IMR-90 (cell line): ENCODE results near the gene ZNF418. TPM values are rescaled to one million over a fixed set of nuclear protein-coding genes. Genes with fewer than 3 reads are reported as not detected.

ENCODE experiments used
- ATAC-seq: fragments of 200-7000 bp; cut with Tn5 transposase; 2 replicates; pipeline ENCODE4 v1.9.1; 2020; ENCODE audit warnings: low read depth, mild to moderate bottlenecking, moderate library complexity
- BruUV-seq: library from RNA; stranded (reverse); fragments of 400-500 nt; replicated peaks from 2 replicates; lab custom pipeline; 2021; lab: Mats Ljungman, UMichigan
- CTCF ChIA-PET: fragments of 300-600 bp; formaldehyde crosslinking; extraction: SDS; loops from one replicate; lab custom pipeline; 2021; ENCODE audit warnings: antibody characterized with exemption; lab: Yijun Ruan, JAX
- POLR2A ChIA-PET: fragments of 300-600 bp; sonication (Branson Sonifier 250); formaldehyde crosslinking; loops from one replicate; lab custom pipeline; 2022; ENCODE audit warnings: antibody characterized with exemption; ENCODE audit not compliant: unreplicated experiment; lab: Charles Lee
- DNase-seq: peaks from one replicate; pipeline ENCODE4 v3.0.0; 2013
- H2AFZ ChIP-seq: replicated peaks from 2 replicates; pipeline ENCODE3; 2013; ENCODE audit warnings: low read length, mild to moderate bottlenecking; ENCODE audit not compliant: poor library complexity
- H2AK5ac ChIP-seq: 2 replicates; pipeline ENCODE4 v1.6.1; 2013; ENCODE audit warnings: low read depth, low read length, inconsistent platforms
- H2AK9ac ChIP-seq: replicated peaks from 2 replicates; pipeline ENCODE3; 2013; ENCODE audit warnings: mild to moderate bottlenecking, low read depth, low read length, moderate library complexity; ENCODE audit not compliant: poor library complexity
- H2BK120ac ChIP-seq: 2 replicates; pipeline ENCODE4 v1.6.1; 2013; ENCODE audit warnings: low read depth, low read length, inconsistent platforms
- H2BK15ac ChIP-seq: 3 replicates; pipeline ENCODE4 v1.6.1; 2013; ENCODE audit warnings: low read depth, low read length, inconsistent platforms
- H2BK20ac ChIP-seq: 2 replicates; pipeline ENCODE4 v1.6.1; 2013; ENCODE audit warnings: low read depth, mild to moderate bottlenecking, inconsistent platforms, low read length, moderate library complexity
- H2BK5ac ChIP-seq: 2 replicates; pipeline ENCODE4 v1.6.1; 2013; ENCODE audit warnings: mild to moderate bottlenecking, low read depth, low read length, inconsistent platforms; ENCODE audit not compliant: poor library complexity, severe bottlenecking
- H3K14ac ChIP-seq: replicated peaks from 2 replicates; pipeline ENCODE4 v1.6.1; 2013; ENCODE audit warnings: low read depth, low read length, inconsistent platforms
- H3K18ac ChIP-seq: 2 replicates; pipeline ENCODE4 v1.6.1; 2013; ENCODE audit warnings: low read depth, low read length, control low read depth
- H3K23ac ChIP-seq: 2 replicates; pipeline ENCODE4 v1.6.1; 2013; ENCODE audit warnings: low read depth, low read length, inconsistent platforms
- H3K27ac ChIP-seq: 2 replicates; pipeline ENCODE4 v1.5.1; 2013; ENCODE audit warnings: mild to moderate bottlenecking, control low read depth, low read length; ENCODE audit not compliant: insufficient read depth
- H3K27me3 ChIP-seq: 2 replicates; pipeline ENCODE4 v1.6.1; 2013; ENCODE audit warnings: low read length; ENCODE audit not compliant: control insufficient read depth, insufficient read depth
- H3K36me3 ChIP-seq: 2 replicates; pipeline ENCODE4 v1.6.1; 2013; ENCODE audit warnings: low read length, mixed read lengths; ENCODE audit not compliant: control insufficient read depth, insufficient read depth
- H3K4ac ChIP-seq: 2 replicates; pipeline ENCODE4 v1.6.1; 2013; ENCODE audit warnings: low read depth, low read length, inconsistent platforms
- H3K4me1 ChIP-seq: 2 replicates; pipeline ENCODE4 v1.6.1; 2013; ENCODE audit warnings: low read length, mixed read lengths; ENCODE audit not compliant: control insufficient read depth, insufficient read depth
- H3K4me2 ChIP-seq: 2 replicates; pipeline ENCODE4 v1.6.1; 2013; ENCODE audit warnings: low read depth, mild to moderate bottlenecking, control low read depth, low read length, moderate library complexity
- H3K4me3 ChIP-seq: 2 replicates; pipeline ENCODE4 v1.5.1; 2013; ENCODE audit warnings: low read depth, mild to moderate bottlenecking, control low read depth, low read length, moderate library complexity; ENCODE audit not compliant: insufficient read depth
- H3K56ac ChIP-seq: 2 replicates; pipeline ENCODE4 v1.6.1; 2013; ENCODE audit warnings: low read length, inconsistent platforms; ENCODE audit not compliant: insufficient read depth; ENCODE audit errors: extremely low read depth
- H3K79me1 ChIP-seq, 2 experiments: 2 replicates each; pipeline ENCODE4 v1.6.1; 2013; ENCODE audit warnings: low read length in 2 of 2, inconsistent platforms in 1 of 2, low read depth in 1 of 2
- H3K9ac ChIP-seq: 2 replicates; pipeline ENCODE4 v1.6.1; 2013; ENCODE audit warnings: low read depth, low read length, control low read depth
- H3K9me1 ChIP-seq: 2 replicates; pipeline ENCODE4 v1.6.1; 2013; ENCODE audit warnings: low read length, inconsistent platforms; ENCODE audit not compliant: insufficient read depth
- H3K9me3 ChIP-seq: 2 replicates; pipeline ENCODE4 v1.6.1; 2013; ENCODE audit warnings: low read length; ENCODE audit not compliant: control insufficient read depth, insufficient read depth
- H4K20me1 ChIP-seq: 2 replicates; pipeline ENCODE4 v1.6.1; 2013; ENCODE audit warnings: low read length, inconsistent platforms; ENCODE audit not compliant: insufficient read depth
- H4K5ac ChIP-seq: 2 replicates; pipeline ENCODE4 v1.6.1; 2013; ENCODE audit warnings: mild to moderate bottlenecking, low read depth, low read length, control low read depth
- H4K8ac ChIP-seq, 2 experiments: 2 replicates each; pipeline ENCODE4 v1.6.1; 2013; ENCODE audit warnings: low read depth in 2 of 2, low read length in 2 of 2, control low read depth in 1 of 2, inconsistent platforms in 1 of 2
- H4K91ac ChIP-seq: 2 replicates; pipeline ENCODE4 v1.6.1; 2013; ENCODE audit warnings: low read depth, low read length, inconsistent platforms; ENCODE audit not compliant: insufficient read depth
- ELK1 ChIP-seq: fragments of 150-350 bp; IDR thresholded peaks from 2 replicates; pipeline ENCODE4 v1.6.1; 2016; ENCODE audit warnings: low read depth, mild to moderate bottlenecking, low read length, moderate library complexity, borderline replicate concordance
- WGBS, 2 experiments: methylation state at CpG; one replicate each; pipeline versions ENCODE4 v1.1.5 to v1.1.7; 2013; ENCODE audit warnings: missing lambda C conversion rate in 2 of 2; ENCODE audit not compliant: insufficient read length in 1 of 2; ENCODE audit errors: extremely low coverage in 2 of 2; 5-methylcytosine and 5-hydroxymethylcytosine counted together
- dilution Hi-C: fragments of 300-500 bp; cut with HindIII; formaldehyde crosslinking; loops from one replicate; pipeline ENCODE4 v1.14.3; 2018; ENCODE audit warnings: low sequenced_read_pairs; ENCODE audit not compliant: unreplicated experiment
- in situ Hi-C: fragments of 300-500 bp; cut with MboI; formaldehyde crosslinking; loops from 3 replicates; pipeline ENCODE4 v1.14.3; 2019; ENCODE audit warnings: low sequenced_read_pairs, inconsistent platforms, mixed read lengths
- intact Hi-C: fragments of 100-400 bp; cut with micrococcal nuclease; formaldehyde crosslinking; loops from 2 replicates; pipeline ENCODE4 v1.10.0; 2022
- polyA plus RNA-seq, 3 experiments: library from polyadenylated mRNA; depleted of rRNA; stranded (reverse); fragments of >200 nt; gene quantifications; 2 replicates each; pipeline ENCODE4 v1.2.3, GENCODE V29; 2012; ENCODE audit warnings: low replicate concordance in 1 of 3
- total RNA-seq: library from RNA; depleted of rRNA; stranded (reverse); fragments of >200 nt; gene quantifications from 2 replicates; pipeline ENCODE4 v1.2.3, GENCODE V29; 2012

ZNF418 gene
- total and polyA plus RNA-seq, 2 of the 4 experiments (the other 2 are of a cell fraction) = 2.1 to 3.4 TPM

- DNase-seq (no peak), ATAC-seq (no peak)
- H2BK15ac ChIP-seq = no peak overlapping the region
- no peak overlapping the region for H4K5ac ChIP-seq
- no peak overlapping the region for H3K4me3 ChIP-seq
- H3K79me1 ChIP-seq = no peaks in the 10 kb centered on the region
- in situ Hi-C loops (no loop called here), dilution Hi-C loops (no loop called here), intact Hi-C loops (no loop called here)
- H3K9me3 ChIP-seq = peaks cover 42% of the 10 kb centered on the region
- no peak for TF ChIP-seq ELK1
- H2BK5ac ChIP-seq = no peak overlapping the region
- H2BK120ac ChIP-seq = no peak overlapping the region
- ChIA-PET POLR2A (no interaction called here), CTCF (no interaction called here)
- no peak overlapping the region for H3K27ac ChIP-seq
- no CpG with 5 or more reads among the region's 1 CpG for WGBS, 2 experiments
- no TSS peak for BruUV-seq
- no peak overlapping the region for H2BK20ac ChIP-seq
- no peak overlapping the region for H3K18ac ChIP-seq
- H3K4ac ChIP-seq = no peak overlapping the region
- no peaks in the 10 kb centered on the region for H3K4me1 ChIP-seq
- H3K14ac ChIP-seq = no peak overlapping the region
- H3K4me2 ChIP-seq = no peak overlapping the region
- no peaks in the 10 kb centered on the region; the same call in 1 of the 2 replicates for H3K36me3 ChIP-seq
- H3K56ac ChIP-seq = no peak overlapping the region
- H3K23ac ChIP-seq = no peak overlapping the region
- no peaks in the 10 kb centered on the region for H3K9me1 ChIP-seq
- H2AFZ ChIP-seq = no peak overlapping the region
- H3K27me3 ChIP-seq = no peaks in the 10 kb centered on the region
- no peaks in the 10 kb centered on the region for H4K20me1 ChIP-seq
- no peak overlapping the region for H4K91ac ChIP-seq
- no peak overlapping the region for H2AK9ac ChIP-seq
- H4K8ac ChIP-seq = no peak overlapping the region
- no peak overlapping the region for H3K9ac ChIP-seq
- no peak overlapping the region for H2AK5ac ChIP-seq
These were observed 26.6 kb upstream of the ZNF418 start for GRCh38 chr19:57961785-57962184.
